Inflammatory macrophage treated with lipopolysaccharide for 4 hours (primary cell): ENCODE measurements around the gene CDKAL1.
"Not testable (repeated sequence)": the region's sequence is repeated elsewhere in the genome, so short reads cannot be mapped to it uniquely, and the experiment has no call there.

ENCODE experiments used
- DNase-seq: peaks from one replicate; pipeline ENCODE4 v3.0.0-alpha.2; 2020

CDKAL1 gene

GRCh38 chr6:21045135-21045700 lies 511.0 kb downstream of the CDKAL1 start:
- no peak for DNase-seq

- no peak for DNase-seq
These were observed 512.0 kb downstream of the CDKAL1 start for GRCh38 chr6:21046276-21046675.

GRCh38 chr6:21048047-21048446 lies 513.8 kb downstream of the CDKAL1 start:
- no peak for DNase-seq

- DNase-seq = no peak
These were observed 514.9 kb downstream of the CDKAL1 start for GRCh38 chr6:21049148-21049547.

GRCh38 chr6:21049572-21049971 lies 515.3 kb downstream of the CDKAL1 start:
- DNase-seq = no peak

- no peak for DNase-seq
These were observed 516.7 kb downstream of the CDKAL1 start for GRCh38 chr6:21050935-21051334.

- DNase-seq = no peak
These were observed 517.5 kb downstream of the CDKAL1 start for GRCh38 chr6:21051777-21052176.

- DNase-seq = peak; percentile 5
These were observed 519.4 kb downstream of the CDKAL1 start for GRCh38 chr6:21053612-21054011.

GRCh38 chr6:21055480-21055879 lies 521.2 kb downstream of the CDKAL1 start:
- not testable (repeated sequence) for DNase-seq

- no peak for DNase-seq
These were observed 527.6 kb downstream of the CDKAL1 start for GRCh38 chr6:21061892-21062291.

GRCh38 chr6:21064756-21065340 lies 530.6 kb downstream of the CDKAL1 start:
- DNase-seq = no peak

GRCh38 chr6:21067521-21067920 lies 533.3 kb downstream of the CDKAL1 start:
- no peak for DNase-seq

- no peak for DNase-seq
These were observed 536.4 kb downstream of the CDKAL1 start for GRCh38 chr6:21070620-21071019.

GRCh38 chr6:21071780-21072468 lies 537.7 kb downstream of the CDKAL1 start:
- DNase-seq = no peak

- no peak for DNase-seq
These were observed 539.1 kb downstream of the CDKAL1 start for GRCh38 chr6:21073318-21073839.

GRCh38 chr6:21074484-21074883 lies 540.2 kb downstream of the CDKAL1 start:
- DNase-seq = no peak

GRCh38 chr6:21075986-21076385 lies 541.7 kb downstream of the CDKAL1 start:
- no peak for DNase-seq

GRCh38 chr6:21078497-21078896 lies 544.2 kb downstream of the CDKAL1 start:
- no peak for DNase-seq

- DNase-seq = no peak
These were observed 545.3 kb downstream of the CDKAL1 start for GRCh38 chr6:21079468-21080048.

- no peak for DNase-seq
These were observed 546.0 kb downstream of the CDKAL1 start for GRCh38 chr6:21080221-21080620.

- DNase-seq = no peak
These were observed 547.8 kb downstream of the CDKAL1 start for GRCh38 chr6:21082091-21082490.

- DNase-seq = no peak
These were observed 549.5 kb downstream of the CDKAL1 start for GRCh38 chr6:21083708-21084107.

- DNase-seq = no peak
These were observed 550.4 kb downstream of the CDKAL1 start for GRCh38 chr6:21084656-21085055.

- peak; percentile 54 for DNase-seq
These were observed 551.0 kb downstream of the CDKAL1 start for GRCh38 chr6:21085211-21085610.
